Stimulated activated CD8-positive, alpha-beta memory T cell treated with anti-CD3 and anti-CD28 coated beads, Interleukin-4, amount 100 ng/mL, for 4 hours (primary cell): ENCODE measurements around the gene NKAIN2.
"Not testable (repeated sequence)": the region's sequence is repeated elsewhere in the genome, so short reads cannot be mapped to it uniquely, and the experiment has no call there.

Experiments used
- DNase-seq, 2 donors: peaks; one replicate each; pipeline ENCODE4 v3.0.0-alpha.2; 2020; ENCODE audit warnings: low read depth in 2 of 2, low spot score in 1 of 2

NKAIN2 gene

DNA sequence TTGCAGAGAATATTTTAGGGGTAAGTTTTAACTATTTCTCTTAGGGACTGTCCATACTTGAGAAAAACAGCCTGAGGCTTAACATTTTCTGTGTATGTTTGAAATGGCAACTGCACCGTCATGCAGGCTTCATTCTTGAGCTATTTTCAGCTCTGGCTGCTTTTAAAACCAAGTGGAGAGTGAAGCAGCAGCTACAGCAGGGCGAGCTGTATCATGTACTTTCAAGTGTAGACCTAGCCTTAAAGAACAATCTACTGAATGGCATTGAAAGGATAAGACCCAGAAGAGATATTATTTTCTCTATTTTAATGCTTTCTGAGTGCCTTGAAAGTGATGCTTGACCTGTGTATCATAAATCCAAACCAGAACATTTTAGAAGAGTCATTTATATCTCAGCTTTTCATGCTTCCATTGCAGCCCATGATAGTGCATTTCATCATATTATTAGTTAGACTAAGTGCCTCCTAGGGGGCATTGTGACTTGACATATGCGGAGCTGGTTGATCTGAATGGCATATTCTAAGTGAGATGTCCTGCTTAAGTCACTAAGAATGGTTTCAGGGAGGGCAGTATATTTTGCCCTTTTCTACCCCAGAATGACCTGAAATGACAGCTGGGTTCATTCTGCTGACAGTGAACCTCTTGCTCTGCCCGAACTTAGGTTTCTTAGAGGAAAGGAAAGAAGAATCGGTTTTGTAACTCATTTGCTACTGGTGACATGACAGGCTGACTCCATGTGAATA lies 85.3 kb downstream of the NKAIN2 start:
- DNase-seq, result no peak

DNA sequence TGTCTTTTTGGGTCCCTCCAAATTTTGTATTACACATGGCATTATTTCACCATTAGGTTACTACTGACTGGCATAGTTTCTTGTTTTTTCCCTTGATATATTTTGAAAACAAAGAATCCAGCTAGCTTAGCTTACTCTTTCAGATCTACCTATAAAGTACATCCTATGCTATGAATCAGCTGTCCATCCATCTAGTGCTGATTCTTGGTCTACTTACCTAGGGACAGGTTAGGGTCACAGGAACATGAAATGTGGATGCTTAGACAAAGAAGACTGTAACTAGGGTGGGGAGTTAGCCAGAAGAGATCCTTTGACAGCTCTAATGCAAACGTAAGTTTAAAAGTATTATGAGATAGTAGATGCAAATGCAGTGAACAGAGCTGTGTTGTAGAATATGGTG lies 91.7 kb downstream of the NKAIN2 start:
- no peak for DNase-seq

DNA sequence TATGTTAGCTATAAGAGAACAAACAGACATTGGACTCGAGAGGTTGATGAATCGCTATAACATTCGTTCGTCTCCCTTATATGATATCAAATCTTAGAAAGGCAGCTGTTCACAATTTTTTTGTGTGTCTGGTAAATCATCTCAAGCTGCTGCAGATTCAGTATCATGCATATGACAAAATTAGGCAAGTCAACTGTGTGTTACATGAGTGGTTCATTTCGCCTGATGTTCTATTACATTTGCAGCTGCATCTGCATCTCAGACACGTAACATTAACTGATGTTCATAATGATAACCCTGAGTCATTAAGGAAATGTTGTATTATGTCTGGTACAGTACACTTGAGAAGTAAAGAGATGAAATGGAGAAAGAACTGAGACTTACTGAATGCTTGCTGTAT lies 92.1 kb downstream of the NKAIN2 start:
- DNase-seq, result no peak

DNA sequence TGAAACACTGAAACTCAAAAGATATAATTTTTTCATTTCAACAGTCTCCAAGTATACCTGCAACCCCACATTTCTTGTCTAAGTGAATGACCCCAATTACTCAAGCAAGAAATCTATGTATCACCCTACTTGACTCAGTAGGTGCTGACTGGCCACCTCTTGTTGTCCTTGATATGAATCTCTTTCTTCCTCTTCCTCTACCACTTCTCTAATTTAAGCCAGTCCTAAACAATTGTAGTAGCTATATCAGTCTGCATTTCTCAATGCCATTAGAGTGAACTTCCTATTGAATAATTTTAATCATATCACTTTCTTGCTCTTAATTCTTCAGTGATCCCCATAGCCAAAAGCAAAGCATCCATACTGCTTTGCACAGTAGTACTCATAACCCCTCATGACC lies 93.2 kb downstream of the NKAIN2 start:
- no peak for DNase-seq

DNA sequence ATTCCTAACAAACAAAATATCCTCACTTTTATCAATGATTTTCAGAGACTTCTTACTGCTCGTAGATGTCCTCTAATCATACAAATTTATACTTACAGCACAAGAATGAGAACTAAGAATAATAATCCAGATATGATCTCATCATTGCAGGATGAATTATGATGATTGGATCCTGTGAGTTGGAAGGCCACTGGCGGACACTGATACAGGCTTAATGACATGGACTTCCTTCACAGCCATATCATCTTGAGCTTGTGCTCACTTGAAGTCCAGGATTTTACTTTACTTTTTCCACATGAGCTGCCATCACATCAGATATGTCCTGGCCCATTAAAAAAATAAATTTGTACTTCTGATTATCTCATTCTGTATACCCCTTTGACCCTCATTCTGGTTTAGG lies 94.3 kb downstream of the NKAIN2 start:
- DNase-seq, result no peak

DNA sequence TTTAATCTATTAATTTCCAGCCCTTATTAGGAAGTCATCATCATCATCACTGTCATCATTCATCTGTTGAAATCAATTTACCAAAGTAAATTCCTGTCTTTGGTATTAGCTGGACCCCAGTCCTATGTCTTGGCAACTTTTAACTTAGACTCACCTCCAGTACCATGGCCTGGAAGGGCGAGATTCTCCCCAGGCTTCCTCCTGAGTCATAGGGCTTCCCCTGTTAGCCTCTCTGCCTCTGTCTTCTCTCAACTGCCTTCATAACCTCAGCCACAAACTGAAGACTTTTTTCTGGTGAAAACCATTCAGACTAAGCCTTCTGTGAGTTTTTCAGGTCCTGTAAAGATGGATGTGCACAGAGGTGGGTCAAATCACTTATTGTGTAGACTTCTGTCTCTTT lies 95.0 kb downstream of the NKAIN2 start:
- DNase-seq, result no peak

DNA sequence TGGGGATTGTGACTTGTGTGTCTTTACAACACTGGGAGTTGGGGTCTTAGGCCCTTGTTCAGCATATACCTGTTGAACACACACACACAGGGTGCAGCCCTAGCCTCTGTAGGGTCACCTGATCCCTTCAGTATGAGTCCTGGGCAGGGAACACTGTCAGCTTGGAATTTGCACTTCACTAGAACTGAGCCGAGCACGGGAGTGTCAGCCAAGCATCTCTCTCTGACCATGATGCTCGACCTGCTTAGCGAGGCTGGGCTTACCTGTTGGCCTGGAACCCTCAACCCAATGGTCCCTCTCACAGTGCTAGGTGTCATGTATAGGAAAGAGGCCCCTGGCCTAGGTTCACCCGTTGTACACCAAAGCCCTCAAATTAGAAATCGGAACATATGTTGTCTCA lies 96.1 kb downstream of the NKAIN2 start:
- DNase-seq, result no peak

DNA sequence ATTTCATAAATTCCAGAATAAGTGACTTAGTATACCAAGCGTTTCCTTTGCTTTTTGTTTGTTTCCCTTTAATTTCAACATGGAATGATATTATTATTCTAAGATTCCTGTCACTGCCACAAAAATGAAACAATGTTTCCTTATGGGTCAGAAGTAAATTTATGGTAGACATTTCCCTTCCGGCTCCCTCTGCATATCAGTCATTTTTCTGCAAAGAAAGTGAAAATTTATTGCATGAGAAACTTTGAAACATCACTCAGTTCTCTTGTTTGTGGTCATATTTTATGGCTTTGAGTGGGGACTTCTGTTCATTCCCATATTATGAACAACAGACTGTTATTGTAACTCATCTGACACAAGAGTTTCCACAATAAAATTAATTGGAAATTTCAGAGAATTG lies 97.8 kb downstream of the NKAIN2 start:
- no peak for DNase-seq

DNA sequence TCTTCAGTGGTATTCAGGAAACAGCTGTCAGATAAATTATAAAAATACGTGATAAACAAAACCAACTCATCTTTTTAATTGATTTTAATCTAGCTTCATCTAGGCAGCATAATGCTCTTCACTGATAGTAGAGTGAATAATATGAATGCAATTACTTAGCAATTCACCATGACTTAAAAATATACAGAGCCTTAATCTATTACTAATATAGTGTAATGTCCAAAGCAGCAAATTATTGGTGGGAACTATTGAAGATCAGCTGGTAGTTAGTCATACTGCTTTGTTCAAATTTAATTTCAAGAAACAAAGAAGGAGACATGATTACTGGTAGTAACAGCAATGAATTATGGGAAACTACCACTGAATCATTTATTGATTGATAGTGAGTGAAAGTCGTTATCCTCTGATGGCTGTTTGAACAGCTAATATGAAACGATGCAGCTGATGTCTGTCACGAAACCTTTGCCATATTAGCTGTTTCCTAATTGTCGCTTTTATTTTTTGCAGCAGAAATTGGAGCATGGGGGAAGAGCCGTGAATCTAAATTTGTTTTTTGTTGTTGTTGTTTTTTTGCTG lies 99.2 kb downstream of the NKAIN2 start:
- no peak for DNase-seq

DNA sequence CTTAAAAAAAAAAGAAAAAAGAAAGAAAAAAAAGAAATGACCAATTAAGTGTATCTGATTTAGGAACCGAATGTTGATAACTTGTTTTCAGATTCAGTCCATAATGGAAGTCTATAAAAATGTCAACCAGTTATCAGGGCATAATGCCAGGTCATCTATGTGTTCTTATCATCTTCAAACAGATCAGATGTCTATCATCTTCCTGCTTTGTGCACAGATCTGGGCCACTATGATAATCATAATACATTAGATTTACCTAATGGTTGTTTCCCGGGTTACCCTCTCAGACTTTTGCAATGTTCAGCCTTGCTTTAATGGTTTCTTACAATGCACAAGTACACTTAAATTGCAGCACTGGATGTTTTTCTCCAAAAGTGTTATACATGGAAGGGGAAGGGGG lies 100.6 kb downstream of the NKAIN2 start:
- DNase-seq, result no peak

DNA sequence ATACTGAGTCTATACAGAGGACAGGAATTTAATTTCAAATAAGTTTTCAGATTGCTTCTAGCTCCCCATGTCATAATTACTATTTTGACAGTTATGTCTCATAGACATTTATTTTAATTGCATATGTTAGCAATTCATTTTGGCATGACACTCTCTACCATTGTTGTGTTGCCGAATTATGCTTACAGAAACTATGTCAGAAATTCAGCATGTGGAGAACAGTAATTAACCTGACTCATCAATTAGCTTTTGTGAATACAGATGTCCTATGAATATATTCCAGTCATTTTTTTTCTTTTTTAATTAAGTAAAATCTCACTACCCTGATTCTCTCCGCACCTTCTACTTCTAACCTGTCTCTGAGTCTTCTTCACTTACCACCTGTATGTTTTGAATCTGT lies 105.1 kb downstream of the NKAIN2 start:
- DNase-seq, result no peak

DNA sequence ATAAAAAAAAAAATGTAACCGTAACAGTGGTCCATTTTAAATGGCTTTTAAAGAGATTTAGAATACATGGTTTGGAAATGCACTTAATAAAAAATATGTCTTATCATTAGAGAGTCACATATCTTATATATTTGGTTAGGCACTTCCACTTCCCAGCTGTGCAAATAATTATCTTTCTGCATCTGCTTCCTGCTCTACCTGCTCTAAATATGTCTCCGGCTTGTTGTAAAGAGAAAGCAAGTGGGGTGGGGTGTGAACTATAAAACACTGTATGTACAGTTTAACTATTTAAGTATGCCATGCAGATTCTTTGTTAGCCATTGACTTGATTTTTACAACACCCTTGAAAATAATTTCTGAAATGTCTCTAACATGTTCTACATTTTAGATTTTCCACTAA lies 106.3 kb downstream of the NKAIN2 start:
- no peak for DNase-seq

DNA sequence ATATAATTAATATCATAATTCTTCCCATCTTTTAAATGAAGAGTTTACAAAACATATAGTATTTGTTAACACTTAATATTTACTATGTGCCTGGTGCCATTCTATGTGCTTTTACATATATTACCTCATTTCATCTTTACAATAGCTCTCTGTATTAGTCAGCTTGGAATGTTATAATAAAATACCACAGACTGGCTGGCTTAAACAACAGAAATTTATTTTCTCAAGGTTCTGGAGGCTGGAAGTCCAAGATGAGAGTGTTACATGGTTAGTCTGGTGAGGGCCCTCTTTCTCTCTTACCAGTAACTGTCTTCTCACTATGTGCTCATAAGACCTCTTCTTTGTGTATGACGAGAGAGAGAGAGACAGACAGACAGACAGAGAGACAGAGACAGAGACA lies 110.2 kb downstream of the NKAIN2 start:
- no peak for DNase-seq

DNA sequence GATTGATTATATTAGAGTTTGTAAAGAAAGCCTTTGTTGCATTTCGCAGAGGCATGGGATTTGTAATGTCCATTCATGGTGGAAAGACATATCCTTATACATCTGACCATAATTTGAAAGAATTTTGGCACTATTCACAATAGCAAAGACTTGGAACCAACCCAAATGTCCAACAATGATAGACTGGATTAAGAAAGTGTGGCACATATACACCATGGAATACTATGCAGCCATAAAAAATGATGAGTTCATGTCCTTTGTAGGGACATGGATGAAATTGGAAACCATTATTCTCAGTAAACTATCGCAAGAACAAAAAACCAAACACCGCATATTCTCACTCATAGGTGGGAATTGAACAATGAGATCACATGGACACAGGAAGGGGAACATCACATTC lies 119.7 kb downstream of the NKAIN2 start:
- not testable (repeated sequence) for DNase-seq

DNA sequence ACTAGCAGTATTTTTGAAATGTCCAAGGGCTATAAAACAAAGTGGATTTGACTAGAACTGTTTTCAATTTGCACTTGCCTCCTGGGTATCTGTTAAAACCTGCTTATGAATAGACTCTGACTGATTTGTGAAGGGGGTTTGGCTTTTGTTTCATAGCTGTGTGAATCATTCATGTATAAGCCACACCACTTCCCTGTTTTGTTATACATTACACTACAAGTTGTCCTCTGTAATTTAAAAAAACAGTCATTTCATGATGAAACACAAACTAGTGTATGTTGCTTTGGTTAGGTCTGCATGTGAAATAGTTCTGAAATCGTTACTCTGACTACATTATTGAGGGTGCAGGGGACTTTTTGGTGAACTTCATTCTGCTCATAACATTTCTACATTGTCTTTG lies 121.7 kb downstream of the NKAIN2 start:
- DNase-seq, result no peak

DNA sequence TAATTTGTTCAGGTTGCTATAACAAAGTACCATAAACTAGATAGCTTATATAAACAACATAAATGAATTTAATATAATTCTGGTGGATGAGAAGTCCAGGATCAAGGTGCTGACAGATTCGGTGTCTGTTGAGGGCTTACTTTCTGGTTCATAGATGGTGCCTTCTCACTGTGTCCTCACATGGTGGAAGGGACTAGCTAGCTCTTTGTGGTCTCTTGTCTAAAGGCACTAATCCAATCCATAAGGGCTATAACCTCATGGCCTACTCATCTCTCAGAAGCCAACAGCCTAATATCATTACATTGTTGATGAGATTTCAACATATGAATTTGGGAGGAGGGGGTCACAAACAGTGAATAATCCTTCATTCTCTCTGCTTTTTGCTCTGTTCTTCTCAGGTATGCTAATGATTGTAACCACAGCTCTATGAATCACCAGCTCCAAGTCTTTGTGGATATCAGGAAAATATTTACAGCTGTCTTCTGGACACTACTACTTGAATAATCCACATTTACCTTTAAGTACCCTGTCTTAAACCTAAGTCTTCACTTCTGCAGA lies 122.3 kb downstream of the NKAIN2 start:
- DNase-seq, result no peak

DNA sequence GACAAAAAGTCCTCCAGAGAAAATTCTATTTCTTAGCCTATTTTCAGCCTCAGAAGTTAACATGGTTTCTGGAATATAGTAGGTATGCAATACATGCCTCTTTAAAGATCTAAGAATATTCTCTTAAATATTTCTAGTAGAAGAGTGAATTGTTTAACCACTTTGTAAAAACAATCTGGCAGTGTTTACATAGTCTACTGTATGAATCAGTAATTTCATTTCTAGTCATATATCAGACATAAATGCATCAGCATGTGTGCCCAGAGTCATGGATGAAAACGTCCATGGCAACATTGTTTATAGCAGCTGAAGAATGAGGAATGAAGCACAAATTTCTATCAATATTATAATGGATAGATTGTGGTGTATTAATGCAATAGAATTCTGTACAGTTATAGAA lies 124.9 kb downstream of the NKAIN2 start:
- no peak for DNase-seq

DNA sequence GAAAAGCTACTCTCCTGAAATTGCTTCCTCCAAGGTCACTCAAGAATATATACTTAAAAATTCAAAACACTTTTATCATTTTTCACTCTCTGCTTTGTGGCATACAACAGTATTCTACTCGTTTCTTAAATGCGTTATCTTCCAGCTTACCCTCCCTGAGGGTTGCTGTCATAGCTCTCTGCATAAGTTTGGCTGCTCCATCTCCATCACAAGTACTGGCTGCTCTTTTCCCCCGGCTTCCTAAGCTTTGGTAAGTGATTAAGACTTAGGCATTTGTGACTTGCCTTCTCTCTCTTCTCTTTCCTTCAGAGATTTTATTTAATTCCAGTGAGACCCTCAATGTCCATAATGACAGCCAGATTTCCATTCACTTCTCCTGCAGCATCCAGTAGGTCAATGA lies 128.3 kb downstream of the NKAIN2 start:
- DNase-seq, result no peak

DNA sequence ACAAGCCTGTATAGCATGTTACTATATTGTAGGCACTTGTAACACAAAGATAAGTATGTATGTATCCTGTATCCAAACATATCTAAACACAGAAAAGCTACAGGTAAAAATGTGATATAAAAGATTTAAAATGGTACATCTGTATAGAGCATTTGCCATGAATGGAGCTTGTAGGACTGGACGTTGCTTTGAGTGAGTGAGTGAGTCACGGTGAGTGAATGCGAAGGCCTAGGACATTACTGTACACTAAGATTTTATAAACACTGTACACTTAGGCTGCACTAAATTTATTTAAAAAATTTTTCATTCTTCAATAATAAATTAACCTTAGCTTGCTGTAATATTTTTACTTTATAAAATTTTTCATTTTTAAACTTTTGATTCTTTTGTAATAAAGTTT lies 136.9 kb downstream of the NKAIN2 start:
- no peak for DNase-seq

DNA sequence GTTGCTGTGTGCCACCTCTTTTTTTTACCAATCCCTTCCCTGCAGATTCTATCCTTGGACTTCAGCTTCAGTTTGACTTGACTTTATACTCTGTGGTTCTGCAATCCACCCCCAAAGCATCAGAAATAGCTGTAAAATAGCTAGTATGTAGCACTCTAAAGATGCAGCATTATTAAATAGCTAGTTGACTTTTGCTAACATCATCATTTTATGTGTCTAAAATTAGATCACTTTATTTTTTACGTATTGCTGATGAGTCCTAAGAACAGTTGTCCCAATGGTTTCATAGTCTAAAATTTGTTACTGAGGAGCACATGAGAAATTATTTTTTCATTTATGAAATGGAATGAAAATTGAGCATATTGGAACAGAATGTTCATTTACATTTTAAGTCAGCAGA lies 138.2 kb downstream of the NKAIN2 start:
- no peak for DNase-seq

DNA sequence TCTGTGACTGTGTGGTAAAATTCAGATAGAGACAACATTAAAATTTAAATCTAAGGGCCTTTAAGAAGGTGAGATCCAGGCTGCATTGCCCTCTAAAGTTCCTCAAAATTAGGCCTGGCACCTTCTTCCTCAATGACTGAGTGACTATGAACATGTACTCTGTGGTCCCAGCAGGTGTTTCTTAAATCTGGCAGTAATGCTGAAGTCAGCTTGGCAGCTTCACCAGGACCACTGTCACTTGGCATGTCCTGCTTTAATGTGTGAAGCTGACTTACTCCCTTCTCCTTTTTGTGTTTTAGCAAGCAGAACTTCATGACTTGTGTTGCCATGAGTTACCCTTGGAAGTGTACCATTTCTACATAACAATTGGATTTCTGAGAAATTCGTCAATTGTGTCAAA lies 141.7 kb downstream of the NKAIN2 start:
- no peak for DNase-seq

DNA sequence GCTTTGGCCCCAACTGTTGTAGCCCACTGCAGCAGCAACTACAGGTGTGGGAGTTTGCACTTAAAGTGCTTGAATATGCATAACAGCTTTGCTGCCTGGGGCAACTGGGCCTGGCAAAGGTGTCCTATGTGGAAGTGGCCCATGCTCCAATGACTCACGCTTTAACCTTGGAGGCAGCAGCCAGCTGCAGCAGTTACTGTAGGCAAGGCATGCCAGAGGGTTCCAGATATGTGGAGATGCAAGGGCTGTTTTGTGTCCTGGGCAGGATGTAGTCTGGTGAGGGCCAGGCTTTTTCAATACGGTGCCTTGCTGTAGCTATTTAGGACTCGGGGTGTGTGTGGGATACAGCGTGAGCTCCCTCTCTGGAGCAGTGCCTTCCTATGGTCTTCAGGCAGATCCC lies 150.3 kb downstream of the NKAIN2 start:
- no peak for DNase-seq
